IPS DF 6.9 (cell line): ENCODE measurements around the gene PRMT3.
"Not testable (repeated sequence)": the region's sequence is repeated elsewhere in the genome, so short reads cannot be mapped to it uniquely, and the experiment has no call there.

ENCODE experiments used
- DNase-seq: peaks from one replicate; pipeline ENCODE4 v3.0.0-alpha.2; 2013; ENCODE audit warnings: low read depth, low spot score
- H3K27ac ChIP-seq: one replicate; pipeline ENCODE4 v1.5.1; 2013; ENCODE audit warnings: low read length, control low read depth
- H3K27me3 ChIP-seq: 2 replicates; pipeline ENCODE4 v1.6.1; 2013; ENCODE audit warnings: mild to moderate bottlenecking, low read length; ENCODE audit not compliant: control insufficient read depth, insufficient read depth
- H3K36me3 ChIP-seq: 2 replicates; pipeline ENCODE4 v1.6.1; 2013; ENCODE audit warnings: low read length; ENCODE audit not compliant: control insufficient read depth, insufficient read depth
- H3K4me1 ChIP-seq: 2 replicates; pipeline ENCODE4 v1.6.1; 2013; ENCODE audit warnings: low read length; ENCODE audit not compliant: control insufficient read depth, insufficient read depth
- H3K4me3 ChIP-seq: 2 replicates; pipeline ENCODE4 v1.5.1; 2013; ENCODE audit warnings: mild to moderate bottlenecking, low read length
- H3K9me3 ChIP-seq: 2 replicates; pipeline ENCODE4 v1.6.1; 2013; ENCODE audit warnings: low read length, inconsistent platforms; ENCODE audit not compliant: control insufficient read depth, insufficient read depth
- WGBS: extraction: QIAGEN DNeasy Blood & Tissue Kit; methylation state at CpG from one replicate; pipeline ENCODE4 v1.1.7; 2013; ENCODE audit warnings: mixed read lengths, missing lambda C conversion rate; ENCODE audit not compliant: insufficient read length, insufficient coverage; 5-methylcytosine and 5-hydroxymethylcytosine counted together

PRMT3 gene

GRCh38 chr11:20474882-20475517, 87.5 kb downstream of the PRMT3 start:
- no peak for DNase-seq
- WGBS = no CpG with 5 or more reads among the region's 2 CpGs
- H3K27ac ChIP-seq = no peak overlapping the region
- no peak overlapping the region for H3K4me3 ChIP-seq
- H3K36me3 ChIP-seq = no peaks in the 10 kb centered on the region
- H3K9me3 ChIP-seq = no peaks in the 10 kb centered on the region
- H3K4me1 ChIP-seq = peaks cover 7% of the 10 kb centered on the region
- H3K27me3 ChIP-seq = no peaks in the 10 kb centered on the region

GRCh38 chr11:20477418-20478090, 90.0 kb downstream of the PRMT3 start:
- no peaks in the 10 kb centered on the region for H3K27me3 ChIP-seq
- no peak for DNase-seq
- peaks cover 7% of the 10 kb centered on the region for H3K4me1 ChIP-seq
- WGBS = no CpG with 5 or more reads among the region's 7 CpGs
- no peaks in the 10 kb centered on the region for H3K9me3 ChIP-seq
- H3K27ac ChIP-seq = no peak overlapping the region
- H3K36me3 ChIP-seq = no peaks in the 10 kb centered on the region
- no peak overlapping the region for H3K4me3 ChIP-seq

GRCh38 chr11:20479513-20479912, 92.0 kb downstream of the PRMT3 start:
- no peak for DNase-seq
- Histone ChIP-seq H3K9me3 (no peaks in the 10 kb centered on the region), H3K4me3 (no peak overlapping the region), H3K36me3 (no peaks in the 10 kb centered on the region), H3K4me1 (peaks cover 5% of the 10 kb centered on the region), H3K27me3 (no peaks in the 10 kb centered on the region), H3K27ac (no peak overlapping the region)
- 100% methylated on average over 1 of the region's 6 CpGs for WGBS

GRCh38 chr11:20483931-20484330, 96.4 kb downstream of the PRMT3 start:
- no CpG with 5 or more reads among the region's 1 CpG for WGBS
- no peak overlapping the region for H3K4me3 ChIP-seq
- no peak overlapping the region for H3K27ac ChIP-seq
- H3K36me3 ChIP-seq = no peaks in the 10 kb centered on the region
- DNase-seq = no peak
- no peaks in the 10 kb centered on the region for H3K27me3 ChIP-seq
- H3K4me1 ChIP-seq = no peaks in the 10 kb centered on the region; the same call in 1 of the 2 replicates
- H3K9me3 ChIP-seq = no peaks in the 10 kb centered on the region

GRCh38 chr11:20484416-20484815, 96.9 kb downstream of the PRMT3 start:
- not testable (repeated sequence) for DNase-seq, H3K36me3 ChIP-seq

GRCh38 chr11:20488352-20488751, 100.8 kb downstream of the PRMT3 start:
- no peak for DNase-seq
- no peak overlapping the region for H3K27ac ChIP-seq
- WGBS = no CpG with 5 or more reads among the region's 1 CpG
- H3K4me1 ChIP-seq = no peaks in the 10 kb centered on the region
- no peak overlapping the region for H3K4me3 ChIP-seq
- H3K27me3 ChIP-seq = no peaks in the 10 kb centered on the region
- no peaks in the 10 kb centered on the region for H3K36me3 ChIP-seq
- no peaks in the 10 kb centered on the region for H3K9me3 ChIP-seq

More at GRCh38 chr11:20484416-20484815, 96.9 kb downstream of the PRMT3 start:
- no CpG with 5 or more reads among the region's 1 CpG for WGBS
- not testable (repeated sequence) for H3K9me3 ChIP-seq, H3K4me1 ChIP-seq, H3K27ac ChIP-seq, H3K4me3 ChIP-seq, H3K27me3 ChIP-seq

GRCh38 chr11:20489948-20490347, 102.4 kb downstream of the PRMT3 start:
- Histone ChIP-seq H3K27ac (no peak overlapping the region), H3K4me3 (no peak overlapping the region), H3K9me3 (no peaks in the 10 kb centered on the region), H3K27me3 (no peaks in the 10 kb centered on the region), H3K36me3 (no peaks in the 10 kb centered on the region), H3K4me1 (no peaks in the 10 kb centered on the region)
- no peak for DNase-seq
- no CpG with 5 or more reads among the region's 1 CpG for WGBS

- no peak overlapping the region for H3K4me3 ChIP-seq
- WGBS = no CpG with 5 or more reads among the region's 4 CpGs
- no peak overlapping the region for H3K27ac ChIP-seq
- H3K36me3 ChIP-seq = no peaks in the 10 kb centered on the region
- H3K4me1 ChIP-seq = no peaks in the 10 kb centered on the region
- H3K9me3 ChIP-seq = no peaks in the 10 kb centered on the region
- H3K27me3 ChIP-seq = no peaks in the 10 kb centered on the region
- no peak for DNase-seq
Measured at GRCh38 chr11:20493340-20493739, 105.8 kb downstream of the PRMT3 start.

- Histone ChIP-seq H3K4me1 (no peaks in the 10 kb centered on the region), H3K27me3 (no peaks in the 10 kb centered on the region), H3K36me3 (no peaks in the 10 kb centered on the region), H3K27ac (no peak overlapping the region), H3K4me3 (no peak overlapping the region), H3K9me3 (no peaks in the 10 kb centered on the region)
- no CpG with 5 or more reads among the region's 5 CpGs for WGBS
- DNase-seq = no peak
Measured at GRCh38 chr11:20497124-20497792, 109.7 kb downstream of the PRMT3 start.

GRCh38 chr11:20501252-20501651, 113.7 kb downstream of the PRMT3 start:
- Histone ChIP-seq H3K27ac (no peak overlapping the region), H3K4me3 (no peak overlapping the region), H3K36me3 (no peaks in the 10 kb centered on the region), H3K4me1 (peaks cover 1% of the 10 kb centered on the region; the same call in 1 of the 2 replicates), H3K27me3 (no peaks in the 10 kb centered on the region), H3K9me3 (no peaks in the 10 kb centered on the region)
- DNase-seq = no peak
